ENCODE measurements around the gene C2orf42. TPM values are rescaled to one million over a fixed set of nuclear protein-coding genes. Genes with fewer than 3 reads are reported as not detected.

C2orf42 gene
- total RNA-seq: 10 to 100 TPM; 18.0 to 18.2 TPM

DNA sequence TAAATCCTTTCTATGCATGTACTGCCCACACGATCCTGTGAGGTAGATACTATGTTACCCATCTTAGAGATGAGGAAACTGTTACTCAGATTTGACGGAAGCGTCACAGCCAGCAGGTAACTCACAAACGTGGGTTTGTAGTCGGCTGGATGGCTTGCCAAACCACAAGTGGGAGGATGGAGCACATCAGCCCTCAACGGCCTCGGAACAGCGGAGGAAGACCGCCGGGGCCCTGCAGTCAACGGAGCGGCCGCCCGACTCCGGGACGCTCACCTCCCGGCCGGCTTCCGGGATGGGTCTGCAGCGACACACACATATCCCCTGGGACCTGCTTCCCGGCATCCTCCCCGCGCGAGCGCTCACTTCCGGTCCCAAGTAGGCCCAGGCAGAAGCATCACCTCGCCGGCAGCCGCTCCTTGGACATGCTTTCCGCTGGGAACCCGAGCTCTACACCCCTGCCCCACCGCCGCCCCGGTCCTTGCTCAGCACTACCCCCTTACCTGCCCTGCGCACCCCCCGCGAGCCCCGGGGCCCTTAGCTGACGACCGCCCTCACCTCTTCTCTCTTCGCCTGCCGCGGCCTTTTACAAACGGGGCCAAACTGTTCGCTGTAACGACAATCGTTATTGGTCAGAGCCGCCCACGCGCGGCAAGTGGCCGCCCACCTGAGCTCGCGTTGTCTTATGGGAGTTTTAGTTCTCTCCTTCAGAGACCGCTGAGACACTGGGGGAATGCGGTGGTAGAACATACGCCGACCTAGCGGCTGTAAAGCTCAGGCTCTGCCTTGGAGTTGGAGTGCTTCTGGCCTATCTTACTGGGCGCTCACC is at the start of gene C2orf42:
C2orf42 (minus strand) TSS at position 602 of the 826 bp plus-strand sequence. CDS start 9,034 bp downstream, outside the sequence.

Other genes with a start within 250 kb of the C2orf42 start
- under 1 TPM; under 0.01 to 0.34 TPM for gene ASPRV1, start 229.4 kb downstream of the C2orf42 start, total RNA-seq
- gene PCBP1, start 103.5 kb downstream of the C2orf42 start, total RNA-seq: 10 to 100 TPM; 39.2 to 73.6 TPM
- gene TIA1, start 57.6 kb upstream of the C2orf42 start, total RNA-seq: 10 to 100 TPM; 70.3 to 71.2 TPM
- gene PCYOX1, start 67.1 kb upstream of the C2orf42 start, total RNA-seq: 10 to 100 TPM; 22.0 TPM
- gene SNRPG, start 102.7 kb upstream of the C2orf42 start, total RNA-seq: 100 to 1,000 TPM in 1 of 2 donors, 10 to 100 TPM in 1; 89.5 to 275 TPM
- 10 to 100 TPM; 22.0 to 42.6 TPM for gene FAM136A, start 111.0 kb upstream of the C2orf42 start, total RNA-seq

Data from melanocyte of skin (primary cell).